HG02943 (cell line): Measurements from ENCODE around the gene TMEM234.

ENCODE experiments used
- ATAC-seq: cut with Tn5 transposase; IDR thresholded peaks from one replicate; pipeline ENCODE4 v1.9.1; 2021; ENCODE audit warnings: mild to moderate bottlenecking, low read depth, moderate library complexity; ENCODE audit not compliant: unreplicated experiment

TMEM234 gene

DNA sequence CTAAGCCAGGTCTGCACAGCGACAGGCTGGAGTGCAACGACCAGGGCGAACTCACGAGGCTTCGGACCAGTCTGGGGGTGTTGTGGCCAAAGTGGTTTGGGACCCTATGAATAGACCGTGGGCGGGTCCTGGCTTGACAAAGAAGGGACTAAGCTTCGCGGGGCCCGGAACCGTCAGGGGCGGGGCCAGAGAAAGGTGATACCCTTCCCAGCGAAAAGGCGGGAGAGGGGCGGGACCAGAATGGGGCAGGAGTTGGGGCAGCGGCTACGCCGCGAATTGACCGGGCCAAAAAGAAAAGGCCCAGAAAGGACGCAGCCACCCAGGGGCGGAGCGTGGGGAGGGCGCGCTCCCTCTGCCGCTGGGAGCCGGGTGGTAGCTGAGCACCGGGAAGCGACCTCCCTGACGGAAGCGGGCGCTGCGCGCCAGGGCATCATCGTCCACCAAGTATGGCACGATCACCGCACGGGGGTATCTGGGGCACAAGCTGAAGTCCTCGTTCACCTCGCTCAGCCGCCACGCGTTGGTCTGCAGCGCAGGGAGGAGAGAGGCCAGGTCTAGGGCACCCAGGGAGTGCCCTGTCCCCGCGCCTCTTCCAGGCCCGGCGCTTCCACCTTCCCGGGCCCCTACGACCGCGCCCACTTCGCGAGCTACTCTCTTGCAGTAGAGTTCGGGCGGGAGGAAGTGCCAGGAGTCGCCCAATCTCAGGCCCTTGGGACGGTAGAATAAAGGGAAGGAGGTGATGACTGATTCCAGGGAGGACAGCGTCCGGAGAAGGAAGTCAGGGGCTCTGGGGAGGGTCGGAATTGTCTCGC is 18.2 kb upstream of the TMEM234 start:
- ATAC-seq = no peak

GRCh38 chr1:32239790-32240139 is 17.6 kb upstream of the TMEM234 start:
- ATAC-seq = no peak

- ATAC-seq = no peak
Observed at GRCh38 chr1:32239337-32239736, 17.2 kb upstream of the TMEM234 start.

DNA sequence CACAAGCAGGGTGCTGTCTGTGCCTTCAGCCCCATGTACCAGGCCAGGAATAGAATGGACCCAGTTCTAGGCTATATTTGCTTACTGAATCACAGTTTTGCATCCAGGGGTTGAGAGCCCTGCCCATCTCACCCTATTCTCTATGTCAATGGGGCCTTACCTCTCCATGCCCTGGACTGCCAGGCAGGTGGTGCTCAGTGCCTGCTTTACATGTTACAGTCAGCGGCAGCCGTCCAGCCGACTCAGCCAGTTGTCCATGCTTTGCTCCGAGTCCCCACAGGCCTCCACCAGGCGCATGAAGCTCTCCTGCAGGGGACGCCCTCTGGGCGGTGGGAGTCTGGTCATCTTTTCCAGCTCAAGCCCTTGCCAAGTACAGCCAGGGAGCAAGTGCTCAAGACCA is 12.6 kb upstream of the TMEM234 start:
- ATAC-seq = no peak

- no peak for ATAC-seq
Observed at GRCh38 chr1:32232558-32233304, 10.6 kb upstream of the TMEM234 start.

GRCh38 chr1:32231843-32232432 is 9.8 kb upstream of the TMEM234 start:
- no peak for ATAC-seq

DNA sequence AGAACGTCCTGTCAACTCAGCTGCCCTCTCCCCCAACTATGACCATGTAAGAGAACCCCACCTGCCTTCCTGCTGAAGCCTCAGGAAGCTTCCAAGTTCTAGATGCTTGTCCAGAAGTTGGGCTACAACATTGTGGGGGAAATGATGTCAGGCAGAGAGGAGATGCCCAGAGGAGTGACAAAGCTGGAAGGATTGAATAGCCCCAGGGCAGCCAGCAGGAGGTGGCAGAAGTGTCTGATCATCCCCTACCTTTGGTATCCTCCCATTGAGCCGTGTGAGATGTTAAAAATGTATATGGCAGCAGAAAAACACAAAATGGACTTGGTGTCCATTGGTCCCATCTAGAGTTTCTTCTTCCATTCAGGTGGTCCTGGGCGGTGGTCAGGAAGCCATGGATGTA is 6.6 kb upstream of the TMEM234 start:
- no peak for ATAC-seq

DNA sequence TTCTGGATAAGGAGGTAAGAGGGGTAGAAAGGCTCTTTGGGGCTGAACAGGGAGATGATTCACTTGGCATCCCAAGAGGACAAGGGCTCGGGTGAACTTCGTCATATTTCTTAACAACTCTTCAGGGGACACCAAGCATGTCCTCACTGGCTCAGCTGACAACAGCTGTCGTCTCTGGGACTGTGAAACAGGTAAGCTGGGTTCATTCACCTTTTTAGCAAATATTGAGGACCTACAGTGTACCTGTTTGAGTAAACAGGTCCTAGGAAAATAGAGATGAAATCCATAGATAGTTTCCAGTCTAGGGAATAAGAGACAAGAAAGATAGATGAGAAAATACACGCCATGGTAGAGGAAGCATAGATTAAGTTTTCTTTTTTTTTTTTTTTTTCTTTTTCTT is 2.1 kb upstream of the TMEM234 start:
- ATAC-seq = no peak

GRCh38 chr1:32223683-32224082 is 1.5 kb upstream of the TMEM234 start:
- no peak for ATAC-seq

DNA sequence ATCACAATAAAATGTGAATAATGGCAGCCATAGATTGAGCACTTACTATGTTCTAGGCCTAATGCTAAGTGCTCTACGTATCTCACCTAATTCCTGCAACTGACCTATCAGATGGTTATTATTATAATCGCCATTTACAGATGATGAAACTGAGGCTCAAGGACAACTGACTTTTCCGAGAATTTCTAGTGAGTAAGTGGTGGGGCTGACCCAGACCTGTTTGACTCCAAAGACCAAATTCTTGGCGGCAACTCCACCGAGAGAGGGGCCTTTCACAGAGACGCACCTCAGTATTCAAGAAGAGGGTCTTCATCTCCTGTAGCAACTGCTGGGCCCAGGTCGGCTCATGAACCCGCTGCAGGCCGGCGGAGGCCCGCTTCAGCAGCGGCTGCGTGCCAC is 573 bp downstream of the TMEM234 start:
- ATAC-seq = no peak

DNA sequence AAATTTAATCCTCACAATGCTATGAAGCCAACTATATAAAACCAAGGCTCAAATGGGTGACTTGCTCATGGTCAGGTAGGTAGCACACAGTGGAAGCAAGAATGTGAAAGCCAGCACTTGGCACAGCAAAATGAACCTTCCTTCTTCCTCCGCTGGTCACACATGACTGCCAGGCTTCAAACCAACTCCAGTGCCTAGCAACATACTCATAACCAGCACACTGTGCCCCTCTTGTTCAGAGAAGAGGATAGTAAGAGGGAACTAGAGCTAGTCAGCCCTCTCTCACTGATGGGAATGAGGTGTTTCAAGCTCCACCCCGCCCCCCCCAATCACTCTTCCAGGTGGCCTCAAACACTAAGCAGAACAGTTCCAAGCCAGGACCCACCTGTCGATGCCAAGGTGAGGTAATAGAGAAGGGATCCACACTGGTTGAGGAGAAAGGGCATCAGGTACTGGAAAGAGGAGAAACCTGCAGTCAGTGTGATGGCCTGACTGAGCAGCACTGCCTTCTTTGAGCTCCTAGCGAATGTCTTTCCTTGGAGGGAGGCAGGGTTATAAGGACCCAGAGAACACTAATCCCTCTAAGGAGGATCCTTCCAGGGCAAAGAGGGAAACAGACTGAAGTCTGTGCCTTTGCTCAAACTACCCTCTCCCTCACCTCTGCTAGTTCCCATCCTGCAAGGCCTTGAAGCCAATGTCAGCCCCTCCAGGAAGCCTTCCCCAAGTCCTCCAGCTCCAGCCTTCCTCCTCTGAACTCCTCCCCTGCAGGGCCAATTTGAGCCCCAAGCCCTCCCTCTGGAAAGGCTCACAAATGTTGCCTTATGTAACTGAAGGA is 1.2 kb downstream of the TMEM234 start:
- ATAC-seq = no peak

DNA sequence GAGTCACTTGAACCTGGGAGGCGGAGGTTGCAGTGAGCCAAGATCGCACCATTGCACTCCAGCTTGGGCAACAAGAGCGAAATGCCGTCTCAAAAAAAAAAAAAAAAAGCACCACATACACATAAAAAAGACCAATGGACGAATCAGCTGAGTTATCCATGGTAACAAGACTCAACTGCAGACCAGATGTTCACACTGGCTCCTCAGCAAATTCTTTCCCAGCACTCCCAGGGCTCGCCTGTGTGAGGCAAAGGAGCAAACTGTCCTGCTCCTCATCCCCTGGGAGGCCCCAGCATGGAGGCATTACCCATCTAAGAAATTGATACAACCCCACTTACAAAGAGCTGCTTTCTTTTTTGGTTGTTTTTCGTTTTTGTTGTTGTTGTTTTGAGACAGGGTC is 3.1 kb downstream of the TMEM234 start:
- no peak for ATAC-seq

DNA sequence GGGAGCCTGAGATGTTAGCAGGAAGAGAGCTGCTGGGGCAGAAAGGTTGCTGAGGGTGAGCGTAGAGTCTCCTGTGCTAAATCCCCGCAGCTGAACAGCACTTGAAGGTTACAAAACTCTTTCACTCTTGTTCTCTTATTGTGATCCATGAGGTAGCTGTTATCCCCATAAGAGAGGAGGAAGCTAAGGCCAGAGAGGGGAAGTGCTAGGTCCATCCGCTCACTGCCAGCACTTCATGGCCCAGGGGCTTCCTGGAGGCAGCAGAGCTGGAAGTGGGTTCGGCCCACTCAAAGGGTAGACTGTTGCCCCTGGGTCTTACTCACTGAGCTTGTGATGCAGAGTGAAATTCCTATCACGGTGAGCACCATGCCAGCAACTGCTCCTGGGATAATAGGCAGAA is 5.6 kb downstream of the TMEM234 start:
- ATAC-seq = no peak

DNA sequence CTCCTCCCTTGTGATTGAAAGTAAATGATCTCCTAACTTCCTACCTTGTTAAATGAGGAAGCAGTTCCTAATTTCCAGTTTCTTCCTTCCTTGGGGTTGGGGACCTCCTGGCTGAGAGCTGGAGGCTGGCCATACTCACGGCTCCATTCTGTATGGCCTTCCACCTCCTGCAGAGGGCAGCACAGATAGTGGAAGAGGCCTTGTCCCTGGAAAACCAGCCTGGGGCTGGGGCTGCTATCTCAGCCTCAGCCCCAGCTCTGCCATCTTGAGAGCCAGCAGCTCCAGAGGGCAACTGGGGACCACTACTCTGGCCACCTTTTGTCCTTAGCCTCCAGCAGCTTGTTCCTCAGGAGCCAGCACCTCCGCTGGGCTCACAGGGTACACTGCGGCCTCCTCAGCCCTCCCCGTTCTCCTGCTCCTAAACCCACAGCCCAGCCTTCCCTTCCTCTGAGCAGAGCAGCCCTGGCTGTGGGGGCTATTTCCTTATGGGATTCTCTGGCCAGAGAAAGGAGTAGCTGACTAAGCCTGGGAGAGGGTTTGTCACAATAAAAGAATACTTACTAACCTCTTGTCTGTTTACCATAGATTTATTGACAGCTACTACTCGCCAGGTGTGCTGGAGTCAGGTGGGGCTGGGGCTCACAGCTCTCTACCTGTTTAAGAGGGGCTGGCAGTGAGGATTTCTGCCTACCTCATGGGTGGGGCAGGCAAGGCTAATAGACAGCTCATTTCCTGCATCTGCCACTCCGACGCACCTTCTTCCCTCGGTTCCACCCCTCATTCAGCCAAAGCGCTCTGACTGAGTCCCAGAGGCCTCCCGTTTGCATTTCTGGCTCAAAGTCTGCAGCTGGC is 6.3 kb downstream of the TMEM234 start:
- no peak for ATAC-seq

DNA sequence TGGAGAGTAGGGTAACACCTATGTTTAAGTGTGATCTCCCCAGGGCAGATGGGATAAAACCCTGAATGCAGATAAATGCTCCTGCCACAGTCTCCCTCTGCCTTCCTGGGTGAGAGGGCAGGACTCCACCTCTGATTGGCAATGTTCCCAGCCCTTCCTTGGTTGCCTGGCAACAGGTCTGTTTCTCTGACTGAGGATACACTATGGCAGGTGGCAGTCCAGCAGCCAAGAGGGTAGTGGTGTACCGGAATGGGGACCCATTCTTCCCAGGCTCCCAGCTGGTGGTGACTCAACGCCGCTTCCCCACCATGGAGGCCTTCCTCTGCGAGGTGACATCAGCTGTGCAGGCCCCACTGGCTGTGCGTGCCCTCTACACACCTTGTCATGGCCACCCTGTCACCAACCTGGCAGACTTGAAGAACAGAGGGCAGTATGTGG is 13.2 kb downstream of the TMEM234 start, which contains the start of gene DCDC2B:
Gene DCDC2B, plus strand, starts transcription at position 199 of the 438 bp plus-strand sequence. Its CDS starts 5 bp downstream, at position 204.
- no peak for ATAC-seq

DNA sequence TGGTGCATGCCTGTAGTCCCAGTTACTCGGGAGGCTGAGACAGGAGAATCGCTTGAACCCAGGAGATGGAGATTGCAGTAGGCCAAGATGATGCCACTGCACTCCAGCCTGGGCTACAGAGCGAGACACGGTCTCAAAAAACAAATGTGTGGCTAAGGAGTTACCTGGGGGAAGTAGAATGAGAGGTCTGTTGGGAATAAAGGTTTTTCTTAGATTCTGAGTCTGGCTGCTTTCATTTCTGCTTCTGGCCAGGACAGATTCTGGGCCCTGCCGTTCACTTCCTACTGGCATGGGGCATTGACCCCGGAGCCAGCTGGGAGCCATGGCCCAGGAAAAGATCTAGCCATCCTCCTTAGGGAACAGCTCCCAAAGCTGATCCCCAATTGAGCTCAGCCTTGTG is 13.7 kb downstream of the TMEM234 start:
- no peak for ATAC-seq

DNA sequence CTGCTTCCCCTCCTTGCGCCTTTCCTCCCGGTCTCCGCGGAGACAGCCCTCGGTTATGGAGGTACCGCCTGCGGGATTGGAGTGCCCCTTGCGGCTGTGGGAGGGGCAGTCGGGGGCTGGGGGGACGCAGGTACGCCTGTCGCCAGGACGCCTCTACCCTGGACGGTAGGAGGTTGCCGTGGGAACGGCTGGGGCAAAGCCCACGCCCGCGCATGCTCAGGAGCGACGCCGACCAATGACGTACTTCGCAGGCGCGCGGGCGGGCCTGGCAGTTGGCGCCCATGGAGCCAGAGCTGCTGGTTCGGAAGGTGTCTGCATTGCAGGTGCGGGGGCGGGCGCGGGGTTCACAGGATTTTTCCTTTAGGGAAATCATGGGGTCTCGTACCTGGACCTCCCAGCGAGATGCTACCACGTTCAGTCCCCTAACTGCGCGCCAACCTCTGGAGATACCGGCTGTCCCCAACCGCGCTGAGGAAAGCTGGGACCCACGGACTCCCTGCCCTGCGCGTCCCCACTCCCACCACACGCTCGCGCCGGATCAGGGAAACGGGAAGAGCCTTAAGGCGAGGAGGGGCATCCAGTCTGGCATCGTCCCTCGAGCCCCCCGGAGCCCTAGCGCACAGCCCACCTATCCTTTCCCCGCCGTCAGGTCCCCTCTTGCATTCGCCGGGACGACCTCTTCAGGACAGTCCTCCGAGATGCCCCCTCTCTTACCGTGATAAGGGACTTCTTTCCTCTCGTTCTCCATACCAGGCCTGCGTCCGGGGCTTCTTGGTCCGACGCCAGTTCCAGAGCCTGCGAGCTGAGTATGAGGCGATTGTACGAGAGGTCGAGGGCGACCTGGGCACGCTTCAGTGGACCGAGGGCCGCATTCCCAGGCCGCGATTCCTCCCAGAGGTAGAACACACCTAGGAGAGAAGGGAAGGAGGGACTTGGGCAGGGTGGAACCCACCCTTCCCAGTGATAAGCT is 16.5 kb downstream of the TMEM234 start, which contains the start of gene IQCC:
Gene IQCC, plus strand, starts transcription at position 271 of the 970 bp plus-strand sequence. Its CDS starts 11 bp downstream, at position 282.
- ATAC-seq = no peak

GRCh38 chr1:32204943-32205361 is 17.2 kb downstream of the TMEM234 start:
- ATAC-seq = no peak
